ENCODE measurements around the gene LYRM2.

GRCh38 chr6:89596056-89596455 is 42.5 kb downstream of the LYRM2 start:
- TF ChIP-seq CTCF (IDR thresholded peaks at IDR 0.05) (no peak), POLR2AphosphoS5 (IDR thresholded peaks at IDR 0.05) (no peak), EP300 (IDR thresholded peaks at IDR 0.05) (no peak), POLR2A (IDR thresholded peaks at IDR 0.05; ENCODE audit: low read depth) (no peak)
